Ovary (tissue), 3 donors: ENCODE results near the gene PBXIP1.

Experiments
- CTCF ChIP-seq, 3 donors: fragments of 450-650 bp in 2 of 3; fragments of 200-600 bp in 1 of 3; IDR thresholded peaks; one replicate each; pipeline versions ENCODE4 v1.5.1 to v1.8.0; 2016 to 2022; ENCODE audit warnings: antibody characterized with exemption in 3 of 3, mild to moderate bottlenecking in 1 of 3
- EP300 ChIP-seq: sonication (generic); formaldehyde crosslinking; IDR thresholded peaks from one replicate; pipeline ENCODE4 v1.6.1; 2017; ENCODE audit warnings: antibody characterized with exemption
- POLR2A ChIP-seq: fragments of 450-650 bp; IDR thresholded peaks from one replicate; pipeline ENCODE4 v1.6.1; 2017; ENCODE audit warnings: antibody characterized with exemption, mild to moderate bottlenecking, moderate library complexity
- donor health status: DM: no; HTN: no; CAD: no.

GRCh38 chr1:154988058-154988954 lies 32.4 kb upstream of the PBXIP1 start:
- TF ChIP-seq CTCF (IDR thresholded peaks at IDR 0.05) (no peak), POLR2A (no peak), EP300 (no peak)
